HG03442 (cell line): ENCODE measurements around the gene SLC49A3.

Experiments
- ATAC-seq: cut with Tn5 transposase; IDR thresholded peaks from one replicate; pipeline ENCODE4 v1.9.1; 2021; ENCODE audit warnings: mild to moderate bottlenecking, moderate library complexity; ENCODE audit not compliant: unreplicated experiment

The SLC49A3 gene

DNA sequence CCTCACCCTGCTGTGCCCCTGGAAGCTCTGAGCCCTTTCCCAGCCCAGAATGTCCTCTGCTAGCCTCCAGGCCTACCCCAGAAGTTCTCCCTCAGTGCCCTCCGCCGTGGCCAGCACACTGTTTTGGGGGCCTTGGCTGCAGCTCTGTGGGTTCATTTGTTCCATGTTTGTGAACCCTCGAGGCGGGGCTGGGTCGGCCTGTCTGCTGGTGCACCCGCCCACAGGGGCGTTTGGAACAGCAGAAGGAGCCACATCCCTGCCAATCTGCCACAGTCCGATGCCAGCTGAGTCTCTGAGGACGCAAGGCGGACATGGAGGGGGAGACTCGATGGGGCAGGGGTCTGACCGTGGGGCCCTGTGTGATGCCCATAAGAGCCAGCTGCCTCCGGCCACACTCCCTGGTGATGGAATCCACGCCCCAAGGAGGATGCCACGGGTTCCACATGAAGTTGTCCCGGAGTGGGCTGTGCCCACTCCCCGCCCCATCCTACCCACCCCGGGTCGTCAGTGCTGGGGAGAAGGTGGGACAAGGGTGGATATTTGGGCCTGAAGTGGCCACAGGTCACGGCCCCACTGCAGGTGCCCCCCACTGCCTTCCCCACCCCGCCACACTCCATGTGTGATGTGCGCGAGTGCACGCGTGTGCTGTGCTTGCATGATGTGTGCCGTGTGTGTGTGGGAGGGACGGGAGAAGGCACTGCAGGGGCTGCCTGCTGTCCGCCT lies 22.0 kb downstream of the SLC49A3 start:
- no peak for ATAC-seq

DNA sequence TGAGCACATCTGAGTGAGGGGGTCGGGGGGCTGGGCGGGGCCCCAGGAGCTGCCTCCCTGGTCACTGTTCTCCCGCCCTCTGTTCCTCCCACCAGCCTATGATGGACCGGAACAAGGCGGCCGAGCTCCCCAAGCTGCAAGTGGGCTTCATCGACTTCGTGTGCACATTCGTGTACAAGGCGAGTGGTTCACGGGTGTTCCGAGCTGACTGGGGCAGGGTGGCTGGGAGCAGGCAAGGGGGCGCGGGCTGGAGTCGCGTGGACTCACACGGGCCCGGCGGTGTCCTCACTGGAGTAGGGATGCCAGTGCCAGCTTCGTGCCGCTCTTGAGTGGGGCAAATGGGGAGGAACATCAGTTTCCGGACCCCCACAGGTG lies 22.5 kb downstream of the SLC49A3 start:
- no peak for ATAC-seq

GRCh38 chr4:665751-666435 lies 23.1 kb downstream of the SLC49A3 start:
- no peak for ATAC-seq

DNA sequence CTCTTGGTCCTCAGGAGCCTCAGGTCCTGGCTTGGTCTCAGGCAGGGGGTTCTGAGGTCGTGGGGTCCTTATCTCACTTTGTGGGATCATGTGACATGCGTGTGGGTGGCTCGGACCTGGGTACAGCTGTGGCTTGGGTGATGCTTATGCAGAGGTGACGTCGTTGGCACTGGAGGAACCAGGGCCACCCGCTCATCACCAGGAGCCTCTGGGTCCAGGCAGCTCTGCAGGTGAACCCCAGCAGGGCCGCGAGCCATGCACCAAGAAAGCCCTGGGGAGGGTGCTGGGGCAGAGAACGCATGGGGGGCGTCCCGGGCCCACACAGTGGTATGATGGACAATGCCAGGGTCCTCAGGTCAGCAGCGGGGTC lies 23.6 kb downstream of the SLC49A3 start:
- no peak for ATAC-seq

DNA sequence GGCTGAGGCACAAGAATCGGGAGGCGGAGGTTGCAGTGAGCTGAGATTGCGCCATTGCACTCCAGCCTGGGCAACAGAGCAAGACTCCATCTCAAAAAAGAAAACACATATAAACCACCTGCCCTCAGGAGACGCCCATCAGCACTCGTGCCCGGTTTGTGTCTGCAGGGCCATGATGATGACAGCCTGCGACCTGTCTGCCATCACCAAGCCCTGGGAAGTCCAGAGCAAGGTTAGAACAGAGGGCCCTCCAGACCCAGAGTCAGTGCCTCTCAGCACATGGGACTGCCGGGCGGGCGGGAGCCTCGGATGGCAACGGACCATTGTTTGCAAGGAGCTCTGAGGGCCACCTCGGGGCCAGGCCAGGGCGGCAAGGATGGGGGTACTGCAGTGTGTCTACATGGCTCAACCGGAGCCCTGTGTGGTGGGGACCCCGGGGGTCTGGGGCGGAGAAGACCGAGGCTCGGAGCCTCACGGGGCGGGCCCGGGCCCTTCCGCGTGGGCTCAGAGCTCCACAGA lies 24.2 kb downstream of the SLC49A3 start:
- no peak for ATAC-seq

GRCh38 chr4:663438-664428 lies 25.2 kb downstream of the SLC49A3 start:
- peak; percentile 58 for ATAC-seq

- ATAC-seq, result no peak
These were observed 25.9 kb downstream of the SLC49A3 start for GRCh38 chr4:663046-663437.

GRCh38 chr4:661881-662761 lies 26.8 kb downstream of the SLC49A3 start:
- ATAC-seq, result no peak

- no peak for ATAC-seq
These were observed 27.7 kb downstream of the SLC49A3 start for GRCh38 chr4:661231-661630.

DNA sequence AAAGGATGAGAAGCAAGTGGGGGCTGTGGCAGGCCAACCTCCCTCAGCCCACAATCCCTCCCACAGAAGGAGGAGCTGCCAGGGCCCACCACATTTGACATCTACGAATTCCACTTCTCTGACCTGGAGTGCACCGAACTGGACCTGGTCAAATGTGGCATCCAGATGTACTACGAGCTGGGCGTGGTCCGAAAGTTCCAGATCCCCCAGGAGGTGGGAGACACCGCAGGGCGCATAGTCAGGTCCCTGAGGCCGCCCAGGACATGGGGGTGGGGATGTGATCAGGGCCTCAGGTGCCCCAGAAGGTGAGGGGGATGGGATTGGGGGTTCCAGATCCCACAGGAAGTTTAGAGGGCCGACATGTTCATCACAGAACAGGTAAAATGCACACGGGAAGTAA lies 28.6 kb downstream of the SLC49A3 start:
- no peak for ATAC-seq

- no peak for ATAC-seq
These were observed 29.1 kb downstream of the SLC49A3 start for GRCh38 chr4:659851-660250.

DNA sequence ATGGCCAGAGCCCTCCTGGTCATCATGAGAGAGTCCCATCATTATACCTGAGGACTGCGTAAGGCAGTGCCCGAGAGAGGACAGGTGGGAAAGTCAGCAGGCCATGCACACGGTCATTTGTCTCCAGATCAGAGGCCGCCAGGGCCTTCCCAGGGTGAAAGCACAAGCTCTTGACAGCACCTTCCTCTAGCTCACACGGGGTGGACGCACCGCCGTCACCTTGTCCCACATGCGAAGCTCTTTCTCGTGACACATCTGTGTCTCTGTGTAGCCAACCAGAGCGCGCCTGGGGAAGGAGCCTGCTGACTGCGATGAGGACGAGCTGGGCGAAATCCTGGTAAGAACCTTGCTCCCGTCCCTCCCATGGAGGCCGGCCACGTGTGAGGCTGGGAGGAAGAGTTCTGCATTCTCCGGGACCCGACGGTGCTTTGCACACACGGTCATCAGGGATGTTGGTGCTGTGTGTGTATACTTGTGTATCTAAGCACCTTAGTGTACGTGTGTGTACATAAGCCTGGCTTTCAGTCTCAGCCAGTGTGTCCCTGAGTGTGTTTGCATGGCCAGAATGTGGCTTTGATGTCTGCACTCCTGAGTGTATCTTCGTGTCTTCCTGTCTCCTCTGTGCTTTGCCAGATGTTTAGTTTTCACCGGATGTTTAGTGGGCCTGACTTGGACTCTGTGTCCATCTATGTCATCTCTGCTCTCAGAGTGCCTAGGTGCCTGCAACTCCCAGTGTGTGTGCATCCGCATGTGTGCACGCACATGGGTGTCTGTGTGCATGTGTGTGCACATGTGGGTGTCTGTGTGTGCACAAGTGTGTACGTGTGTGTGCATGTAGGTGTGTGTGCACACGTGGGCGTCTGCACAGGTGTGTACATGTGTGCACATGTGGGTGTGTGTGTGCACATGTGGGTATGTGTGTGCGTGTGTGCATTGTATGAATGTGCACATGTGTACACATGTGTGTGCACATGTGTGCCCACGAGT lies 30.0 kb downstream of the SLC49A3 start:
- no peak for ATAC-seq

DNA sequence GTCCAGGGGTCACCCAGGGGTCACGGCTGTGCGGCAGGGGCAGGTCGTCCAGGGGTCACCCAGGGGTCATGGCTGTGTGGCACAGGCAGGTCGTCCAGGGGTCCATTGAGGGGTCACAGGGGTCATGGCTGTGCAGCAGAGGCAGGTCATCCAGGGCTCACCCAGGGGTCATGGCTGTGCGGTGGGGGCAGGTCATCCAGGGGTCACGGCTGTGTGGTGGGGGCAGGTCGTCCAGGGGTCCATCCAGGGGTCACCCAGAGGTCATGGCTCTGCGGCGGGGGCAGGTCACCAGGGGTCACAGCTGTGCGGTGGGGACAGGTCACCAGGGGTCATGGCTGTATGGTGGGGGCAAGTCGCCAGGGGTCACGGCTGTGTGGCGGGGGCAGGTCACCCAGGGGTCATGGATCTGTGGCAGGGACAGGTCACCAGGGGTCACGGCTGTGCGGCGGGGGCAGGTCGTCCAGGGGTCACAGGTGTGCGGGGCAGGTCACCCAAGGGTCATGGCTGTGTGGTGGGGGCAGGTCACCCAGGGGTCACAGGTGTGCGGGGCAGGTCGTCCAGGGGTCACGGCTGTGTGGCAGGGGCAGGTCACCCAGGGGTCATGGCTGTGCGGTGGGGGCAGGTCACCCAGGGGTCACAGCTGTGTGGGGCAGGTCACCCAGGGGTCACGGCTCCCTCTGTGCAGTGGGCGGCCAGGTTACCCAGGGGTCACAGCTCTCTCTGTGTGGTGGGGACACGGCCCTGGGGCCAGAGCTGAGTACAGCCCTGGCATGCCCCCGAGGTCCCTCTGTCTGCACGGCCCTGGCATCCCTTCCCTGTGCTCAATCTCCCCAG lies 30.9 kb downstream of the SLC49A3 start:
- ATAC-seq, result no peak

DNA sequence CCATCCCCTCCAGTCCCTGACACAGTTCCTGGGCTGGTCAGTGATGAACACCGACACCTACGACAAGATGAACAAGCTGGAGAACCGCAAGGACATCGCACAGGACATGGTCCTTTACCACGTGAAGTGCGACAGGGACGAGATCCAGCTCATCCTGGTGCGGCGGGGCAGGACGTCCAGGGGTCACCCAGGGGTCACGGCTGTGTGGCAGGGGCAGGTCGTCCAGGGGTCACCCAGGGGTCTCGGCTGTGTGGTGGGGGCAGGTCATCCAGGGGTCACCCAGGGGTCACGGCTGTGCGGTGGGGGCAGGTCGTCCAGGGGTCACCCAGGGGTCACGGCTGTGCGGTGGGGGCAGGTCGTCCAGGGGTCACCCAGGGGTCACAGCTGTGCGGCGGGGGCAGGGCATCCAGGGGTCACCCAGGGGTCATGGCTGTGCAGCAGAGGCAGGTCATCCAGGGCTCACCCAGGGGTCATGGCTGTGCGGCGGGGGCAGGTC lies 31.6 kb downstream of the SLC49A3 start:
- ATAC-seq, result no peak

DNA sequence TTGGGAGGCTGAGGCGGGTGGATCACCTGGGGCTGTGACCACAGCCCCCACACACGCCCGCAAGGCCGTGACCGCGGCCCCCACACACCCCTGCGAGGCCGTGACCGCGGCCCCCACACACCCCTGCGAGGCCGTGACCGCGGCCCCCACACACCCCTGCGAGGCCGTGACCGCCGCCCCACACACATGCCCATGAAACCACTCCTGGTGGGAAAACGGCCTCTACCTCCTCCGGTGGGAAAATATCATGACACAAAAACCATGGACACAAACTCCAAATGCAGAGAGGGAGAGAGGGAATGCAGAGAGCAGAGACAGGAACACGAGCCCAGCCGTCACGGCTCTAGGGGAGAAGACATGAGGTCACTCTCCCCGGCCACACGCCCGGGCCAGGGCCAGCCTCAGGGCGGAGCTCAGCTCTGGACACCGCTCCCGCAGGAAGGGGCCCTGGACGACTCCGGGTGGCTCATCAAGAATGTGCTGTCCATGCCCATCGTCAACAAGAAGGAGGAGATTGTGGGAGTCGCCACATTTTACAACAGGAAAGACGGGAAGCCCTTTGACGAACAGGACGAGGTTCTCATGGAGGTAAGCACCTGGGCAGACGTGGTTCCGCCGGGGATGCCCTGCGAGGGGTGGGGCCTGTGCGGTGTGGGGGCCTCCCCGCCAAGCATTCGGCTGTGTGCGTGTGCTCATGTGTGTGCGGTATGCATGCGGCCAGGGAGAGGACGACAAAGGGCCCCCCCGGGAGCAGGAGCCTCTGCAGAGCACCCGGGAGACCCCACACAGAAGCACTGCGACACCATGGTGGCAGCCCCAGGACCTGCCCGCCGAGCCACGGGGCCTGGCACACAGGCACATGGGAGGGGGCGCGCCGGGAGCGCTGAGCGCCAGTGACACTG lies 32.3 kb downstream of the SLC49A3 start:
- ATAC-seq, result no peak

- ATAC-seq, result no peak
These were observed 33.3 kb downstream of the SLC49A3 start for GRCh38 chr4:655464-656151.
